ENCODE data around the gene DLK1.

DLK1 gene

DNA sequence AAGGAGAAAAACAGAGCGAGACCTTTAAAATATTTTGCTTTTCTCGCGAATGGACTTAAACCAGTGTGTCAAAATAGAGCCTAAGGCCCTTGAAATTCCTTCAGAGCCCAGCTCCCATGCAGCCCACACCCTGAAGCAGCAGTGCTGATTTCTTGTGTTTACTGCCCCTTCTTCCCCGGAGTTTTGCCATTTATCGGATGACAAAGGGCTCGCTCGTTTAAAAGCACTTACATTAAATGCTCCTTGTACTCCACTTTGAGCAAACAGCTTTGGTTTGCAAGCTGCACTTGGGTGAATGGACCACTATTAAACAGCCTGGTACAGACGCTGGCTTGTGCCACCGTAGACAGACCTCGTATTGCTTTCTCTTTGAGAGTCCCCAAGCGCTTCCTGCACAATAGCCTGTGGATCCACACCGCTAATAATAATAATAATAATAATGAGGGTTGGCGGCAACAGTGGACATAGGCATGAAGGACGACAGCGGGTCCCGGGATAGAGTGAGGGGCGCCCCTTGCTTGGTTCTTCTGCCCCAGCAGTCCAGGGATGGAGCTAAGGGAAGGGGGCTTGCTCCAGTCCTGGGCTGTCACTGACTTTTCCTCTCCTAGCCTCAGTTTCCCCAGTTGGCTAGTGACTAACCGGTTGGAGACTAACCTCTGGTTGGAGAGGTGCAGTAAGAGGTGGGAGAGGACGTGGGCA is 6.6 kb downstream of the DLK1 start:
- no peak for TF ChIP-seq CTCF (IDR thresholded peaks at IDR 0.05; ENCODE audit: low read depth, low read length)
- no peak overlapping the region for H3K4me3 ChIP-seq (ENCODE audit: low read depth, low read length)

- TF ChIP-seq CTCF (IDR thresholded peaks at IDR 0.05; ENCODE audit: low read depth, low read length), result no peak
- no peak overlapping the region for H3K4me3 ChIP-seq (ENCODE audit: low read depth, low read length)
Measured at GRCh38 chr14:100734031-100734990, 7.6 kb downstream of the DLK1 start.

GRCh38 chr14:100735271-100735670 is 8.6 kb downstream of the DLK1 start:
- TF ChIP-seq CTCF (IDR thresholded peaks at IDR 0.05; ENCODE audit: low read depth, low read length), result no peak
- H3K4me3 ChIP-seq (ENCODE audit: low read depth, low read length), result no peak overlapping the region

DNA sequence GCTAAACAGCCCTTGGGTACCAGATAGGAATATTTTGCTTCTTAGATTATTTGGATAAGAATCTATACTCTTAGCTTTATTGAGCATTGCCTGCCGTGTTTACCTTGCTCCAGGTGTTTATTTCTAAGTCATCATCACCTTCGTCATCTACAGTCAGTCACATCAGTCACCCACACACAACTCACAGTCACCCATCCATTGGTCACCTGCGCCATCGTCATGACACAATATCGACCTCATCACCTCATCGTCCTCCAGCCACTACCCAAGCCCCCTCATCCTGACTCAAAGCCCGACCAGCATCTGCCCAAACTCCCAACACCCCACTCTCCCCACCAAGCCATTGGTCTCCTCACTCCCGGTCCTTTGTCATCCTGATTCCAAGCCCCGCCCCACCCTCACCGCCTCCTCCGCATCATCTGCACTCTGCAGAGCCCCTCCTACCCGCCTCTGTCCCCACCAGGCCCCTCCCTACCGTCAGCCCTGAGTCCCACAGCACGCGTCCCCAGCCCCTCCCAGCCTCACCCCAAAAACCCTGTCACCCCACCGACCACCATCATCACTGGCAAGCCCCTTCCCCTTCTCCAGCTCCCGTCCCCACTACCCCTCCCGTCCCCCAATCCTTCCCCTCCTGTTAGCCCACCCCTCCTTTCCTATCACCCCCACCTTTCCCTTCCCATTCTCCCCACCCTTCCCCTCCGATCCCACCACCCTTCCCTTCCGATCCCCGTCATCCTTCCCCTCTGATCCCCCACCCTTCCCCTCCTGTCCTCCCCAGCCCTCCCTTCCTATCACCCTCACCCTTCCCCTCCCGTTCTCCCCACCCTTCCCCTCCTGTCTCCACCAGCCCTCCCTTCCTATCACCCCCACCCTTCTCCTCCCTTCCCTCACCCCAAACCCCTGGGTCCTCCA is 9.8 kb downstream of the DLK1 start:
- H3K4me3 ChIP-seq (ENCODE audit: low read depth, low read length), result no peak overlapping the region
- no peak for TF ChIP-seq CTCF (IDR thresholded peaks at IDR 0.05; ENCODE audit: low read depth, low read length)

- TF ChIP-seq CTCF (IDR thresholded peaks at IDR 0.05; ENCODE audit: low read depth, low read length), result no peak
- H3K4me3 ChIP-seq (ENCODE audit: low read depth, low read length), result no peak overlapping the region
Measured at GRCh38 chr14:100737526-100737925, 10.8 kb downstream of the DLK1 start.

DNA sequence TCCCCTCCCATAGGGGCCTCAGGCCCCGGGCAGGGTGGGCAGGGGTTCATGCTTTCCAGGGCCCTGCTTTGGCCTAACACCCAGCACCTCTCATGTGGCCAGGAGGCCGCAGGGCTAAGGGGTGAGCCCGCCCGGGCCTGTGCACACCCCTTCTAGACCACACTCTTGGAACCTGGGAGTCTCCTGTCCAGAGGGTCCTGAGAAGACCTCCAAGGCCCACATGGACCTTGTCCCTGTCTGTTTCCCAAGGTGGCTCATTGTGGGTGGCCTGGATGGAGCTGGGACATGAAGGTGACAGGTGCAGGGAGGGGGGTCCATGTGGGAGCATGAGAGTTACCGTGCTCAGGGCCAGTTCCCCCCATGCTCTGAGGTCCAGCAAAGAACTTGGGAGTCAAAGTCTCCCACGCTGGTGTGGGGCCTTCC is 11.6 kb downstream of the DLK1 start:
- no peak for TF ChIP-seq CTCF (IDR thresholded peaks at IDR 0.05; ENCODE audit: low read depth, low read length)
- H3K4me3 ChIP-seq (ENCODE audit: low read depth, low read length), result no peak overlapping the region

Data from WI38 (cell line).